Measurements from ENCODE around the gene NAV2. TPM values are rescaled to one million over a fixed set of nuclear protein-coding genes. Genes with fewer than 3 reads are reported as not detected.

The NAV2 gene
- polyA plus RNA-seq, 1 donor (not counting 4 experiments of a cell fraction or from before 2014, with no cell fraction given) = 4.0 TPM

GRCh38 chr11:19968860-19969259 lies 256.2 kb downstream of the NAV2 start:
- Histone ChIP-seq H3K79me2 (ENCODE audit: control insufficient read depth, insufficient read depth, low read length) (no peaks in the 10 kb centered on the region), H3K9me3 (ENCODE audit: control insufficient read depth, low read depth, low read length) (no peaks in the 10 kb centered on the region), H3K27ac (ENCODE audit: control insufficient read depth, insufficient read depth, low read length) (no peak overlapping the region), H4K20me1 (ENCODE audit: control insufficient read depth, extremely low read depth, insufficient read depth, low read length) (no peaks in the 10 kb centered on the region), H3K27me3 (ENCODE audit: control insufficient read depth, extremely low read depth, insufficient read depth, low read length) (no peaks in the 10 kb centered on the region), H2AFZ (ENCODE audit: control insufficient read depth, low read length) (no peak overlapping the region), H3K4me3 (ENCODE audit: control insufficient read depth in 2 of 3, extremely low read depth in 1 of 3, insufficient read depth in 2 of 3, low read depth in 1 of 3, low read length in 3 of 3) (no peak overlapping the region), H3K36me3 (ENCODE audit: control insufficient read depth in 2 of 2, extremely low read depth in 1 of 2, insufficient read depth in 2 of 2, low read length in 2 of 2) (no peaks in the 10 kb centered on the region), H3K9ac (ENCODE audit: control insufficient read depth, extremely low read depth, insufficient read depth, low read length) (no peak overlapping the region), H3K9me1 (ENCODE audit: control insufficient read depth, extremely low read depth, insufficient read depth, low read length) (no peaks in the 10 kb centered on the region), H3K4me2 (ENCODE audit: control insufficient read depth, extremely low read depth, insufficient read depth, low read depth, low read length) (peak overlapping the region; percentile 39), H3K4me1 (ENCODE audit: control insufficient read depth, extremely low read depth, insufficient read depth, low read length) (peaks cover 8% of the 10 kb centered on the region)
- FAIRE-seq (no peak), DNase-seq (ENCODE audit: low read depth, low spot score) (no peak)
- TF ChIP-seq EZH2 (IDR thresholded peaks at IDR 0.05; ENCODE audit: low read length) (no peak), CTCF (optimal IDR thresholded peaks at IDR 0.05 in 1 of 3, IDR thresholded peaks at IDR 0.05 in 1 of 3, conservative IDR thresholded peaks at IDR 0.05 in 1 of 3; ENCODE audit: extremely low read depth in 1 of 3, insufficient read depth in 2 of 3, low read length in 3 of 3) (no peak)
- dilution Hi-C loops (cut with MboI; ENCODE audit: extremely low pct_ligation_motif_present, low sequenced_read_pairs) = no loop called here

- H3K27ac ChIP-seq (ENCODE audit: control insufficient read depth, insufficient read depth, low read length) = no peak overlapping the region
- DNase-seq (ENCODE audit: low read depth, low spot score) (no peak), FAIRE-seq (no peak)
- no peaks in the 10 kb centered on the region for H3K27me3 ChIP-seq (ENCODE audit: control insufficient read depth, extremely low read depth, insufficient read depth, low read length)
- H3K9me1 ChIP-seq (ENCODE audit: control insufficient read depth, extremely low read depth, insufficient read depth, low read length) = no peaks in the 10 kb centered on the region
- no peaks in the 10 kb centered on the region for H3K79me2 ChIP-seq (ENCODE audit: control insufficient read depth, insufficient read depth, low read length)
- H3K9ac ChIP-seq (ENCODE audit: control insufficient read depth, extremely low read depth, insufficient read depth, low read length) = no peak overlapping the region
- peaks cover 8% of the 10 kb centered on the region for H3K4me1 ChIP-seq (ENCODE audit: control insufficient read depth, extremely low read depth, insufficient read depth, low read length)
- no peaks in the 10 kb centered on the region for H3K9me3 ChIP-seq (ENCODE audit: control insufficient read depth, low read depth, low read length)
- dilution Hi-C loops (cut with MboI; ENCODE audit: extremely low pct_ligation_motif_present, low sequenced_read_pairs) = no loop called here
- no peak overlapping the region for H2AFZ ChIP-seq (ENCODE audit: control insufficient read depth, low read length)
- no peaks in the 10 kb centered on the region for H4K20me1 ChIP-seq (ENCODE audit: control insufficient read depth, extremely low read depth, insufficient read depth, low read length)
- TF ChIP-seq CTCF (optimal IDR thresholded peaks at IDR 0.05 in 1 of 3, IDR thresholded peaks at IDR 0.05 in 1 of 3, conservative IDR thresholded peaks at IDR 0.05 in 1 of 3; ENCODE audit: extremely low read depth in 1 of 3, insufficient read depth in 2 of 3, low read length in 3 of 3) = no peak
- no peak for TF ChIP-seq EZH2 (IDR thresholded peaks at IDR 0.05; ENCODE audit: low read length)
- H3K4me3 ChIP-seq (ENCODE audit: control insufficient read depth in 2 of 3, extremely low read depth in 1 of 3, insufficient read depth in 2 of 3, low read depth in 1 of 3, low read length in 3 of 3) = no peak overlapping the region
- H3K36me3 ChIP-seq (ENCODE audit: control insufficient read depth in 2 of 2, extremely low read depth in 1 of 2, insufficient read depth in 2 of 2, low read length in 2 of 2) = no peaks in the 10 kb centered on the region
- no peak overlapping the region for H3K4me2 ChIP-seq (ENCODE audit: control insufficient read depth, extremely low read depth, insufficient read depth, low read depth, low read length)
These were observed 258.3 kb downstream of the NAV2 start for GRCh38 chr11:19970944-19971343.
